Upper lobe of left lung (tissue), 6 donors: ENCODE data around the gene DMD. TPM values are rescaled to one million over a fixed set of nuclear protein-coding genes. Genes with fewer than 3 reads are reported as not detected.

ENCODE experiments used
- ATAC-seq, 2 donors: fragments of 200-7000 bp; cut with Tn5 transposase; one replicate each; pipeline ENCODE4 v1.9.1; 2022; ENCODE audit warnings: mild to moderate bottlenecking in 2 of 2, moderate library complexity in 2 of 2; ENCODE audit not compliant: low FRiP score in 2 of 2
- DNase-seq, 2 donors: peaks; one replicate each; pipeline ENCODE4 v3.0.0-alpha.2; 2019 to 2020
- H3K27ac ChIP-seq, 4 donors: fragments of 200-600 bp; sonication (generic); one replicate each; pipeline ENCODE4 v1.5.1; 2016 to 2019
- H3K27me3 ChIP-seq, 4 donors: fragments of 200-600 bp; sonication (generic); one replicate each; pipeline ENCODE4 v1.5.1; 2017 to 2019
- H3K36me3 ChIP-seq, 4 donors: fragments of 200-600 bp; sonication (generic); one replicate each; pipeline ENCODE4 v1.5.1; 2016 to 2019
- H3K4me1 ChIP-seq, 4 donors: fragments of 200-600 bp; sonication (generic); one replicate each; pipeline ENCODE4 v1.5.1; 2018 to 2019
- H3K4me3 ChIP-seq, 4 donors: fragments of 200-600 bp; sonication (generic); one replicate each; pipeline ENCODE4 v1.5.1; 2017 to 2019; ENCODE audit warnings: mild to moderate bottlenecking in 2 of 4, moderate library complexity in 1 of 4
- H3K9me3 ChIP-seq, 4 donors: fragments of 200-600 bp; sonication (generic); one replicate each; pipeline ENCODE4 v1.5.1; 2018 to 2019
- CTCF ChIP-seq, 6 experiments: fragments of 450-650 bp in 4 of 6; fragments of 200-600 bp in 2 of 6; sonication (generic) in 2 of 6; IDR thresholded peaks; one replicate each; pipeline ENCODE4 v1.5.1; 2016 to 2019; ENCODE audit warnings: antibody characterized with exemption in 6 of 6
- EP300 ChIP-seq, 4 donors: sonication (generic); formaldehyde crosslinking; IDR thresholded peaks; one replicate each; pipeline ENCODE4 v1.5.1; 2017; ENCODE audit warnings: antibody characterized with exemption in 4 of 4, control low read depth in 2 of 4
- POLR2A ChIP-seq, 4 donors: fragments of 450-650 bp; IDR thresholded peaks; one replicate each; pipeline ENCODE4 v1.5.1; 2016 to 2017; ENCODE audit warnings: antibody characterized with exemption in 4 of 4, mild to moderate bottlenecking in 2 of 4
- POLR2AphosphoS5 ChIP-seq, 2 donors: sonication (generic); formaldehyde crosslinking; IDR thresholded peaks; one replicate each; pipeline ENCODE4 v1.5.1; 2017; ENCODE audit warnings: antibody characterized with exemption in 2 of 2
- WGBS, 2 donors: methylation state at CpG; one replicate each; pipeline ENCODE4 v1.1.5; 2017 to 2018; 5-methylcytosine and 5-hydroxymethylcytosine counted together
- total RNA-seq, 6 donors: library from RNA; depleted of rRNA in 4 of 6; stranded (reverse); fragments of >200 nt in 4 of 6; gene quantifications; one replicate each; pipeline versions ENCODE4 v1.1.0 to v1.2.1, GENCODE V29; 2016 to 2021
- donor health status: DM: no; HTN: no; CAD: no; lungs with moderate emphysema.
- donor health status: DM: no; HTN: yes; CAD: no; lungs with severe emphysema.

Gene DMD
- total RNA-seq, 6 donors from 2014 or later, result 12.5 to 37.0 (median 24.0) TPM

GRCh38 chrX:32599156-32599555, 612.2 kb downstream of the DMD start:
- H3K27me3 ChIP-seq, result no peaks in the 10 kb centered on the region
- WGBS, 2 donors, result 67 to 70% methylated on average over 4 of the region's 4 CpGs
- DNase-seq (no peak), ATAC-seq (no peak)
- H3K4me1 ChIP-seq, result no peaks in the 10 kb centered on the region
- no peak overlapping the region for H3K4me3 ChIP-seq
- H3K27ac ChIP-seq, result no peak overlapping the region
- no peaks in the 10 kb centered on the region for H3K9me3 ChIP-seq
- TF ChIP-seq EP300 (IDR thresholded peaks at IDR 0.05) (no peak), POLR2AphosphoS5 (IDR thresholded peaks at IDR 0.05) (no peak), CTCF (IDR thresholded peaks at IDR 0.05) (no peak), POLR2A (IDR thresholded peaks at IDR 0.05) (no peak)
- no peaks in the 10 kb centered on the region for H3K36me3 ChIP-seq

- WGBS, 2 donors, result 56 to 73% methylated on average over 4 of the region's 4 CpGs
- TF ChIP-seq POLR2A (IDR thresholded peaks at IDR 0.05) (no peak), POLR2AphosphoS5 (IDR thresholded peaks at IDR 0.05) (no peak), EP300 (IDR thresholded peaks at IDR 0.05) (peak in 1 of 4 donors; percentile 37), CTCF (IDR thresholded peaks at IDR 0.05) (no peak)
- Histone ChIP-seq H3K4me1 (no peaks in the 10 kb centered on the region), H3K27me3 (no peaks in the 10 kb centered on the region), H3K36me3 (no peaks in the 10 kb centered on the region), H3K9me3 (no peaks in the 10 kb centered on the region), H3K27ac (no peak overlapping the region), H3K4me3 (no peak overlapping the region)
- DNase-seq, result no peak
- ATAC-seq, result no peak
These were observed 612.6 kb downstream of the DMD start for GRCh38 chrX:32598707-32599106.

- ATAC-seq (no peak), DNase-seq (no peak)
- H3K27me3 ChIP-seq, result no peaks in the 10 kb centered on the region
- H3K4me1 ChIP-seq, result no peaks in the 10 kb centered on the region
- TF ChIP-seq POLR2A (IDR thresholded peaks at IDR 0.05) (no peak), EP300 (IDR thresholded peaks at IDR 0.05) (peak in 3 of 4 donors; percentile 34 to 52 (median 38)), CTCF (IDR thresholded peaks at IDR 0.05) (no peak), POLR2AphosphoS5 (IDR thresholded peaks at IDR 0.05) (no peak)
- H3K4me3 ChIP-seq, result no peak overlapping the region
- H3K27ac ChIP-seq, result no peak overlapping the region
- peaks cover 0 to 4% (median 0%) of the 10 kb centered on the region in 4 donors for H3K9me3 ChIP-seq
- WGBS, 2 donors, result 59 to 61% methylated on average over 4 of the region's 4 CpGs
- no peaks in the 10 kb centered on the region for H3K36me3 ChIP-seq
These were observed 613.6 kb downstream of the DMD start for GRCh38 chrX:32597777-32598176.

- ATAC-seq, result no peak
- no peaks in the 10 kb centered on the region for H3K4me1 ChIP-seq
- H3K27ac ChIP-seq, result no peak overlapping the region
- H3K9me3 ChIP-seq, result peaks cover 0 to 19% (median 0%) of the 10 kb centered on the region in 4 donors
- TF ChIP-seq CTCF (IDR thresholded peaks at IDR 0.05), result no peak
- no peak for TF ChIP-seq POLR2AphosphoS5 (IDR thresholded peaks at IDR 0.05)
- no peak for TF ChIP-seq POLR2A (IDR thresholded peaks at IDR 0.05)
- TF ChIP-seq EP300 (IDR thresholded peaks at IDR 0.05), result no peak
- H3K36me3 ChIP-seq, result no peaks in the 10 kb centered on the region
- peak in 1 of 2 donors; percentile 3 for DNase-seq
- no peaks in the 10 kb centered on the region for H3K27me3 ChIP-seq
- WGBS, 2 donors, result 87 to 100% methylated on average over 1 to 7 of the region's 7 CpGs
- H3K4me3 ChIP-seq, result no peak overlapping the region
These were observed 618.6 kb downstream of the DMD start for GRCh38 chrX:32592786-32593185.

- H3K27ac ChIP-seq, result no peak overlapping the region
- WGBS, 2 donors, result 80 to 96% methylated on average over 2 to 8 of the region's 10 CpGs
- no peaks in the 10 kb centered on the region for H3K36me3 ChIP-seq
- no peaks in the 10 kb centered on the region for H3K27me3 ChIP-seq
- TF ChIP-seq POLR2AphosphoS5 (IDR thresholded peaks at IDR 0.05) (no peak), CTCF (IDR thresholded peaks at IDR 0.05) (no peak), EP300 (IDR thresholded peaks at IDR 0.05) (no peak)
- H3K4me3 ChIP-seq, result no peak overlapping the region
- no peaks in the 10 kb centered on the region for H3K4me1 ChIP-seq
- ATAC-seq, result no peak
- peak in 1 of 2 donors; percentile 30 for DNase-seq
- H3K9me3 ChIP-seq, result peaks cover 0 to 19% (median 0%) of the 10 kb centered on the region in 4 donors
These were observed 619.8 kb downstream of the DMD start for GRCh38 chrX:32591589-32591988.
